HG02642 (cell line): ENCODE measurements around the gene PPTC7.
"Not testable (repeated sequence)": the region's sequence is repeated elsewhere in the genome, so short reads cannot be mapped to it uniquely, and the experiment has no call there.

Source experiments
- ATAC-seq: cut with Tn5 transposase; IDR thresholded peaks from one replicate; pipeline ENCODE4 v1.9.1; 2021; ENCODE audit warnings: mild to moderate bottlenecking; ENCODE audit not compliant: unreplicated experiment, poor library complexity

Gene PPTC7

DNA sequence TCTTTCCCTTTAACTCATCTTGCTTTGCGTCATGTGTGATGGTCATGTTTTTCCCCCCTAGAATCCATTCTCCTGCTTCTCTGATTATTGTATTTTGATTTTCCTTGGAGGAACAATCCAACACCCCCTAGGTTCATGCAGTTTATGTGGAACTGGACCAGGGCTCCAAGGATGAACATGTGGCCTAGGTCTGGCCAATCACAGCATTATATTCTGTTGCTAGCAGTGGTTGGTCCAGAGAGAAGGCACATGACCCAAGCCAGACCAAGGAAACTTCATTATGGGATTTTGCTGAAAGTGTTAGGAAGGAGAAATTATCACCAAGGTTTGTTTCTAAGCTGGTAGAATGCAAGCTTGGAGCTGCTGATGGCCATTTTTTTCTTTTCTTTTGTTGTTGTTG, 6.9 kb upstream of the PPTC7 start:
- no peak for ATAC-seq

DNA sequence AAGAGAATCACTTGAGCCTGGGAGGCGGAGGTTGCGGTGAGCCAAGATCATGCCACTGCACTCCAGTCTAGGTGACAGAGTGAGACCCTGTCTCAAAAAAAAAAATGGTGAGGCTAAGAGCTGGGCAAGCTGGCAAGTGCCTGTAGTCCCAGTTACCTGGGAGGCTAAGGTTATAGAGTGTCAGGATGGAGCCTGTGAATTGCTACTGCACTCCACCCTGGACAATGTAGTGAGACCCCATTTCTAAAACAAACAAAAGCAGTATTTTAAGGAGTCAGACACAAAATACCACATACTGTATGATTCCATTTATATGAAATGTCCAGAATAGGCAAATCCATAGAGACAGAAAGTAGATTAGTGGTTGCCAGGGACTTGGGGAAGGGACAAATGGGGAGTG, 4.0 kb upstream of the PPTC7 start:
- ATAC-seq, result not testable (repeated sequence)

DNA sequence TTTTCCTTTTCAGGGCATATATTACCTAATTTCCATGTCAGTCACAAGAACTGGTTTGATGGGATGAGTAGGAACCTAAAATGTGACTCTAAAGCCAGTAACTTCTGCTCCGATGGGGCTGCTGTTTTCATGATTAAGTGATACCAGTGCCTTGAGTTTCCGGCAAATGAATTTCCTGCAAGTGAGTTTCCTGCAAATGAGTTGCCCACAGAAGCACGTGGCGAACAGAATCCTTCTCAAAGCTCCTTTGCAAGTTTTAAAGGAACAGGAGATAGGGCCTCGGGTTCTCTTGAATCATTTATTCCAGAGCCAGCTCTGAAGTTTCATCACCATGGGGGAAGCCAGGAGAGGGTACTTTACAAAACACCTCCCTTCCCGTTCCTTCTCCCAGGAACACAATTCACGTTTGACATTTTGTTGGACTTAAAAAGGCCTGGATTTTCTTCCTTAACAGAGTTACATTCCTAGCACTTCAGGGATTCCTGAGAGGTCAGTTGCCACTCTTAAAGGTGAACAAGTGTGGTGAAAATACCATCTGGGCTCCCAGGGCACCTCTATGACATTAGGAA, 2.2 kb upstream of the PPTC7 start:
- no peak for ATAC-seq

- peak; percentile 53 for ATAC-seq
These were observed 612 bp downstream of the PPTC7 start for GRCh38 chr12:110582276-110583136.

DNA sequence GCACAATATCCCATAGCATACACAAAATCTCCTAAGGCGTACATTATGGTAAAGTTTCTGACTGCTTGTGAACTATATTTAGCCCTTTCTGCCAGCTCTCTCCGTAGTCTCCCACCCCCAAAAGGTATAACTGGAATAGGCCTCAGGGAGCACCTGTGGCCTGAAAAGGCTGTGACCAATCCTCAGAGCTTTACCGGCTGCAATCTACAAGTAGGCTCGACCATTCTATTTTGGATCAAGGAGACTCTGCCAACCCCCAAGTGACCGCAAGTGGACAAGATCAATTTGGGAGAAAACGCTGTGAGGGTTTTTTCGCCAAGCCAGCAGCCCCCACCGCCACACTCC, 1.2 kb downstream of the PPTC7 start:
- ATAC-seq, result no peak

DNA sequence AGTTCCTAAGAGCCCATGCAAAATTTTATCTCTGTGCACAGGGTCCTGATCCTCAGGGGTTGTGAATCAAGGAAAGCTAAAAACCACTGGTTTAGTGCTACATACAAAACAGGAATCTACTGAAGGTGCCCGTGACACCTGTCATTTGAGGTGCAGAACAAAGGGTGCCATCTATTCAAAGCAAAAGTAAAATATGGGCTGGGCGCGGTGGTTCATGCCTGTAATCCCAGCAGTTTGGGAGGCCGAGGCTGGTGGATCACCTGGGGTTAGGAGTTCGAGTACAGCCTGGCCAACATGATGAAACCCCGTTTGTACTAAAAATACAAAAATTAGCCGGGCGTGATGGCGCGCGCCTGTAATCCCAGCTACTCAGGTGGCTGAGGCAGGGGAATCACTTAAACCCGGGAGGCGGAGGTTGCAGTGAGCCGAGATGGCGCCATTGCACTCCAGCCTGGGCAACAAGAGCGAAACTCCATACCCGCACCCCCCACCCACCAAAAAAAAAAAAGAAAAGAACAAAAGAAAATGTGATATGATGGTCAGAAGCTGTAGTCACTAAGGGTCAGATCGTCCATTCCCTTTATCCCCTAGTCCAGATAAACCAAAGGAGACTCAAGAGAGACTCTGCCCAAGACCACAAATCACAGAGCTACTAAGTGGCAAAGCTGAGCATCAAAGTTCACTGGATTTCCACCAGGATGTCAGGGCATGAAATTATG, 3.4 kb downstream of the PPTC7 start:
- no peak for ATAC-seq

- ATAC-seq, result no peak
These were observed 4.2 kb downstream of the PPTC7 start for GRCh38 chr12:110578694-110579534.

GRCh38 chr12:110577864-110578693, 5.0 kb downstream of the PPTC7 start:
- ATAC-seq, result no peak

- no peak for ATAC-seq
These were observed 6.6 kb downstream of the PPTC7 start for GRCh38 chr12:110576504-110576903.

DNA sequence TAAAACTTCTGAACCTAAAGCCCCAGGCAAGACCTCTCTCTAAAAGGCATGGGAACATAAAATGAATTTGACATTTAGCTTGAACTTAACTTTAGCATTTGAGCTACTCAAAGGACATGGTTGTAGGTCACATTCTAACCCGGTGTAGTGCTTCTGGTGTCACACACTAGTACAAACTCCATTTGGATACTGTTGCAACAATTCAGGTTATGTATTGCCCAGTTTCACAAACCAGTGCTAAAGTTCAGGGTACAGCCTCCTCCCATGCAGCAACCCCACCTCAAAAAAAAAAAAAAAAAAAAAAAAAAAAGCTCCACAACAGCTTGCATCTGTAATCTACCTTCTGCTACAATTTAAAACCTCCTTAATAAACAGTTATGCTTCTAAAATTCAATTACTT, 7.8 kb downstream of the PPTC7 start:
- no peak for ATAC-seq

- ATAC-seq, result not testable (repeated sequence)
These were observed 8.3 kb downstream of the PPTC7 start for GRCh38 chr12:110574717-110575230.

- ATAC-seq, result no peak
These were observed 9.1 kb downstream of the PPTC7 start for GRCh38 chr12:110574044-110574443.

DNA sequence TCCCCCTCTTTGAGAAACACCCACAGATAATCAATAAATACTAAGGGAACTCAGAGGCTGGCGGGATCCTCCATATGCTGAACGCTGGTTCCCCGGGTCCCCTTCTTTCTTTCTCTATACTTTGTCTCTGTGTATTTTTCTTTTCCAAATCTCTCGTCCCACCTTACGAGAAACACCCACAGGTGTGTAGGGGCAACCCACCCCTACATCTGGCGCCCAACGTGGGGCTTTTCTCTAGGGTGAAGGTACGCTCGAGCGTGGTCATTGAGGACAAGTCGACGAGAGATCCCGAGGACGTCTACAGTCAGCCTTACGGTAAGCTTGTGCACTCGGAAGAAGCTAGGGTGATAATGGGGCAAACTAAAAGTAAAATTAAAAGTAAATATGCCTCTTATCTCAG, 12.3 kb downstream of the PPTC7 start:
- not testable (repeated sequence) for ATAC-seq

GRCh38 chr12:110569838-110570237, 13.3 kb downstream of the PPTC7 start:
- ATAC-seq, result not testable (repeated sequence)

DNA sequence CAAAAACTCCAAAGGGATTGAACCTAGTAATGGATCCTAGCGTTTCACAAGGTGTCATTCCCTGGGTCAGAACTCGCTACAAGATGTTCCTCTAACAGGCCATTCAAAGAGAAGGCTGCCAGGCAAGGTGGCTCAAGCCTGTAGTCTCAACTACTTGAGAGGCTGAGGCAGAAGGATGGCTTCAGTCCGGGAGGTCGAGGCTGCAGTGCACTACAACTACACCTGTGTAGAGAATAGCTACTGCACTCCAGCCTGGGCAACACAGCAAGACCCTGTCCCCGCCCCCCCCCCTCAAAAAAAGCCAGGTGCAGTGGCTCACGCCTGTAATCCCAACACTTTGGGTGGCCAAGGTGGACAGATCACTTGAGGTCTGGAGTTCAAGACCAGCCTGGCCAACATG, 14.4 kb downstream of the PPTC7 start:
- ATAC-seq, result no peak

DNA sequence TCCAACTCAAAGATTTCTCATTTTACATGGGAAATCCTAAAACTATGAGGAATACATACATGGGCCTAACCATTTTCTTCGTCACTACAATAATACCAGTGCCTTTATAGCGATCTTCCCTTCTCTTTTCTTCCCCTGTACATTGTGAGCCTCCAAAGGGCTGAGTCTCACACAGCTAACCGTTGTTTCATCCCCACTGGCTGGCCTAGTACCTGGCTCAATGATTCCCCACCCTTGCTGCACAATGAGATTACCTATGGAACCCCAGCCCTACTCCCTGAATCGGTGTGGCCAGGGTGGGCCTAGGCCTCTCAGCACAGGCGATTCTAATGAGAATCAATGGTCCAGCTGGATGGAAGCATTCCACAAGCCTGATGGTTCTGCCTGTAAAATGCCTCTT, 16.1 kb downstream of the PPTC7 start:
- ATAC-seq, result no peak

DNA sequence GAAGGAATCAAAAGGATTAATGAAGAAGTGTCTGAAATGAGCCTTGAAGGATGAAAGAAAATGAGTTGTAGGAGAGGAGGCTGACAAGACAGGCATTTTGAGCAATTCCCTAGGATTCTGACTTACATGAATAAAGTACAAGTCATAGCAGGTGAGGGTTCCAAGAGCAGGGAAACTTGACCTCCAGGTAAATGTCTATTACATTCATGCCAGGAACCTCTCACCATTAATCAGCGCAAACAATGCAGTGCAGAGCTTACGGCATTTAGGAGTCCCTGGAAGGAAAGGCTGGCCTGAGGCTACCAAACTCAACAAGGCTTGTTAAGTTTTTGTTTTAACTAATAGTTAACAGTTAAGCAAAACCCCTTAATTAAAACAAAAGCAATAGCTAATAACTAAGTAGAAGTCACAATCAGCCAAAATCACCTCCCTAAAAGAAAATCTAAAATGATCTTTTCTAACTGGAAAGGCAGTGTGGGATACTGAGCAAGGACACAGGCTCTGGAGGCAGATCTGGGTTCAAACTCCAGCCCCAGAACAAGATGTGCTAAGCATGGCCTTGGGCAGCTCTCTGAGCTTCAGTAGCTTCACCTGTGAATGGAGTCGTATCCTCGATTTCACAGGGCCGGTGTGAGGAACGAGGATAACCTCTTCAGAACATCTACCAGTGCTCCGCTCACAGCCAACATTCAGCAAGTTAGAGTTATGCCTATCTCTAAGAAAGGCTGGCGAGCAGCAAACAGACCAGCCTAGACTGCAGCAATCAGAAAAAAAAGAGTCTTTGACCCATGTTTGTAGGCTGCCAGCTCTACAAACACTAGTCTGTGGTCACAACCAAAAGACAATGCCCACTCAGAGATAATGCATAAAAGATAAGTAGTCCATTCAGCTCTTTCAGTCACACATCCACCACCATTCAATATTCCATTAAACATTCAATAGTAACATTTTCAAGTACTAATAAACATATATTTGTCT, 16.9 kb downstream of the PPTC7 start:
- ATAC-seq, result no peak

DNA sequence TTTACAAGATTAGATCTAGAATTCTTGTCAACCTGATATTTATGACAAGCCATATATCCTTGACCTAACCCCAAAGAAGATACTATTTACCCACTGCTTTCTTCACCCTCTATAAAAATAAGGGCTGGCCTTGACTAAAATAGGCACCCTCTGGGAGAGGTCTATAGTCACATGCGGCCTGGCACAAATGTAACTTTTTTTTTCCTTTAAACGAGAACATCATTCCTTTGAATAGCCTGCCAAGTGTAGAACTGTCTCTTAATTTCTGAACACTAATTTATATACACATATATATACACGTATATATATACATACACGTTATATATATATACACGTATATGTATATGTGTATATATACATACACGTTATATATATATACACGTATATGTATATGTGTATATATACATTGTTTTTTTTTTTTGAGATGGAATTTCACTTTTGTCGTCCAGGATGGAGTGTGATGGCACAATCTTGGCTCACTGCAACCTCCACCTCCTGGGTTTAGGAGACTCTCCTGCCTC, 18.6 kb downstream of the PPTC7 start:
- no peak for ATAC-seq
